Esophagus squamous epithelium (tissue), 4 donors: ENCODE data around the gene NIFK.

Experiments used
- POLR2A ChIP-seq, 4 donors: fragments of 450-650 bp; IDR thresholded peaks; one replicate each; pipeline ENCODE4 v1.6.1; 2017; ENCODE audit warnings: antibody characterized with exemption in 4 of 4, mild to moderate bottlenecking in 4 of 4, moderate library complexity in 3 of 4
- TF ChIP-seq, protein P1 (sequence below), 6 experiments: fragments of 450-650 bp in 4 of 6; fragments of 200-600 bp in 2 of 6; sonication (generic) in 2 of 6; IDR thresholded peaks; one replicate each; pipeline ENCODE4 v1.5.1; 2016 to 2019; ENCODE audit warnings: antibody characterized with exemption in 6 of 6, mild to moderate bottlenecking in 4 of 6, moderate library complexity in 4 of 6

- peak in 2 of 4 donors; percentile 38 to 59 for TF ChIP-seq POLR2A (IDR thresholded peaks at IDR 0.05)
- TF ChIP-seq, protein P1, sequence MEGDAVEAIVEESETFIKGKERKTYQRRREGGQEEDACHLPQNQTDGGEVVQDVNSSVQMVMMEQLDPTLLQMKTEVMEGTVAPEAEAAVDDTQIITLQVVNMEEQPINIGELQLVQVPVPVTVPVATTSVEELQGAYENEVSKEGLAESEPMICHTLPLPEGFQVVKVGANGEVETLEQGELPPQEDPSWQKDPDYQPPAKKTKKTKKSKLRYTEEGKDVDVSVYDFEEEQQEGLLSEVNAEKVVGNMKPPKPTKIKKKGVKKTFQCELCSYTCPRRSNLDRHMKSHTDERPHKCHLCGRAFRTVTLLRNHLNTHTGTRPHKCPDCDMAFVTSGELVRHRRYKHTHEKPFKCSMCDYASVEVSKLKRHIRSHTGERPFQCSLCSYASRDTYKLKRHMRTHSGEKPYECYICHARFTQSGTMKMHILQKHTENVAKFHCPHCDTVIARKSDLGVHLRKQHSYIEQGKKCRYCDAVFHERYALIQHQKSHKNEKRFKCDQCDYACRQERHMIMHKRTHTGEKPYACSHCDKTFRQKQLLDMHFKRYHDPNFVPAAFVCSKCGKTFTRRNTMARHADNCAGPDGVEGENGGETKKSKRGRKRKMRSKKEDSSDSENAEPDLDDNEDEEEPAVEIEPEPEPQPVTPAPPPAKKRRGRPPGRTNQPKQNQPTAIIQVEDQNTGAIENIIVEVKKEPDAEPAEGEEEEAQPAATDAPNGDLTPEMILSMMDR (IDR thresholded peaks at IDR 0.05), result peak in 2 of 6 experiments; percentile 14 to 15
Measured at GRCh38 chr2:121736462-121737336, at the start of gene NIFK.
